ENCODE results near the gene PITPNB.

PITPNB gene

GRCh38 chr22:27919942-27920755, 1.1 kb upstream of the PITPNB start:
- DNase-seq (ENCODE audit: low spot score) = peak; percentile 45

DNA sequence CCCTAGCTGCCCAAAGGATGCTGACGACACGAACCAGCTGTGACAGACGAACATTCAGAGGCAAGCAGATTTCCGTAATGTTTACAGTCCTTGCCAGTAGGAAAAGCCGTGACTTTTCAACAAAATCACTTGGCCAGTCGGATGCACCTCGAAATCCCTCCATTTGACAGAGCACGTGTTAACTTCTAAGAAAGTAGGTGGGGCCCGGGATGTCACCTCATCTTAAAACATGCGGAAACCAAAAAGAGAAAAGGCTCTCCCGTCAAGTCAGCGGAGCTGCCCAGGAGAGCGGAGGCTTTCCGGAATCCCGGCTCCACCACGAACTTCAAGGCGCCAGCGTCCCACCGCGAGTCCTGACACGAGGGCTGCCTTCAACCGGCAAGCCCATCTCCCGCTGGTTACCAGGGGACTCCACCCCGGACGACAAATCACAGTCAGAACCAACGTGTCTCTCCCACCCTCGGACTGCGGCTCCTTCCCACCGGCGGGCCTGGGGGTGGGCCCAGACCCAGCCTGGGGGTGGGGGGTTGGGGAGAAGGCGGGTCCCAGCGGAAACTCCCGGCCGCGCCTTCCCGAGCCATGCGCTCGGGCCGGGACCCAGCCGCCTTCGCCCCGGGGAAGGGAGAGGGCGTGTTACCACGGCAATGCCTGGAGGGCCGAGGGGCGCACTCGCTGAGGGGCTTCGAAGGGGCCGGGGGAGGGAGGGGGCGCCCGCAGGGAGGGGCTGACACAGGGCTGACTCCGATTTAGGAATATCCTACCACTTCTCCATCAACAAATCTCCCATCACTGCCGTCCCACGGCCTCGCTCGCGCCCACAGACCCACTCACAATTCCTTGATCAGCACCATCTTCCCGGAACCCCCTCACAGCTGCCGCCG, 475 bp downstream of the PITPNB start:
- DNase-seq (ENCODE audit: low spot score) = peak; percentile 79

GRCh38 chr22:27915986-27916385, 3.1 kb downstream of the PITPNB start:
- no peak for DNase-seq (ENCODE audit: low spot score)

- DNase-seq (ENCODE audit: low spot score) = no peak
These were observed 5.8 kb downstream of the PITPNB start for GRCh38 chr22:27913162-27913741.

DNA sequence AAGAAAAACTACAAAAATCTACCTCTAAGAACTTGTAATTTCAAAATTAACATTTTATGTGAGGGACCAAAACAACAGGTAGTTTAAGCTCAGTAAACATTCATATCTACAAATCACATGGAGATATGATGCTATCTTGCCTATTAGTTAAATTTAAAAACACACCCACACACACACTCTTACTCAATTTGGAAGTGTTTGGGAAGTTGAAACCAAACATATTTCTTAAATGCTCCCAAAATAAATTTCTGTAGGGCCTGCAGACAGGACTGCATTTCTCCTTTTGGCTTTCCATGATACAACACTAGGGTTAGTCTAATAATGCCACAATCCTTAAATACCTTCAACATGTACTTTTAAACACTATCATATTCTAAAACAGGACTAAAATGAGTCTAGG, 7.0 kb downstream of the PITPNB start:
- no peak for DNase-seq (ENCODE audit: low spot score)

DNA sequence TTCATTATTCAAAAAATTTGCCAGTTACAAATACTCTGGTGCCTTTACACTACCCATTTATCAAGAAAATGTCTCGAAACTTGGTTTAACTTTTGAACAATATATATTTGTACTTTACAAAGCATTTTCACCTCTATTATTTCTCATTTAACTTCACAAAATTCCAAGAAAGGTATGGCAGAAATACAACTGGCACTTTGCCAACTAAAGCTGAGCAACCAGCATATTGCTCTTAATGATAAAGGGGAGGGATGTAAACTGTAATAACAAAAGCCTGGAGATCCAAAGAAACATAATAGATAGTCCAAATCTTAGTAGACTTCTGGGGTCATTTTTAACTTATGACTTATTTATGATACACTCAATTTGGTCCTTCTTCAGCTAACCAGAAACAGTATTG, 7.7 kb downstream of the PITPNB start:
- DNase-seq (ENCODE audit: low spot score) = no peak

GRCh38 chr22:27906241-27906640, 12.8 kb downstream of the PITPNB start:
- DNase-seq (ENCODE audit: low spot score) = no peak

- no peak for DNase-seq (ENCODE audit: low spot score)
These were observed 13.4 kb downstream of the PITPNB start for GRCh38 chr22:27905653-27906052.

DNA sequence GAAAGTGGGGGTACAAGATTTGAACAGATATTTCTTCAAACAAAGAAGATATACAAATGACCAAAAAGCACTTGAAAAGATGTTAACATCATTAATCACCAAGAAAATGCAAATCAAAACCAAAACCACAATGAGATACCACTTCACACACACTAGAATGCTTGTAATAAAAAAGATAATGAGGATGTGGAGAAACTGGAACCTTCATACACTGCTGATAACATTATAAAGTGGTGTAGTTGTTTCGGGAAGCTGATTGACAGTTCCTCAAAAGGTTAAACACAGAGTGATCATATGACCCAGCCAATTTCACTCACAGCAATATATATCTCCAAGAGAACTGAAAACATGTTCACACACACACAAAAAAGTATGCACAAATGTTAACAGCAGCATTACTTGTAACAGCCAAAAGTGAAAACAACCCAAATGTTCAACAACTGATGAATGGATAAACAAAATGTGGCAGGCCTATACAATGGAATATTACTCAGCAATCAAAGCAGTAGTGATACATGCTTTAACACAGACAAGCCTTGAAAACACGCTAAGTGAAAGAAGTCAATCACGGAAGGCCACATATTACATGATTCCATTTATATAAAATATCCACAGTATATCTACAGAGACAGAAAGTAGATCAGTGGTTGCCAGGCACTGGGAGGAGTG, 15.1 kb downstream of the PITPNB start:
- no peak for DNase-seq (ENCODE audit: low spot score)

- no peak for DNase-seq (ENCODE audit: low spot score)
These were observed 18.9 kb downstream of the PITPNB start for GRCh38 chr22:27900153-27900552.

DNA sequence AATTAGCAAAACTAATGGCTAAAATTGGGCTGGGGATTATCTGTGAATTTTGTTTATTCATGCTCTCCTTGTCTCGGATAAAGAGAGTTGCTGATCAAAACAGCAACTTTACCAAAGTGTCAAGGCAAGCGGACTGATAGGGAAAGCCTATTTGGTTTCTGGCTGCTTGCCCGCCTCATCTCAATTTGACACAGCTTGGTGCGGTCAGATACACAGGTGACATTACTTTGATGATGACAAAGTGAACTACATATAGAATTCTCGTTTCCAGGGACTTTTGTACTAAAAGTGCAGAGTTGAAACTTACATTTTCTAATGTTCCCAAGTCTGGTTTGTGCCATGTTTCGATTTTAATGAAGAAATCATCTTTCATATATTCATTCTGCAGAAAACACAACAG, 22.8 kb downstream of the PITPNB start:
- DNase-seq (ENCODE audit: low spot score) = no peak

DNA sequence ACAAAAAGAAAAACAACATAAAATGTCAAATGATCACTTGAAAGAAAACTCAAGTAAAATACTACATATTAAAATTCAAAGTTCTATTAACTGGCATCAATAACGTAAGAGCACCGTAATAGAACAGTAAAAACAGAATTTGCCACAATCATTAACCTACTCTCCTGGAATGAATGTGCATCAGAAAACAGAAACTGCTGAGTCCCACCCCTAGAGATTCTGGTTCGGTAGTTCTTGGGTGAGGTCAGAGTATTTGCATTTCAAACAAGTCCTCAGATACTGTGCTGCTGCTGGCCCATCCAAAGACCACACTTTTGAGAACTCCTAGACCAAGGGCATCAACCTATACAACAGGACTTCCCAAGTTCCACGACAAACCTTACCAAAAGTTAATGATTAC, 23.5 kb downstream of the PITPNB start:
- DNase-seq (ENCODE audit: low spot score) = no peak

- DNase-seq (ENCODE audit: low spot score) = no peak
These were observed 26.2 kb downstream of the PITPNB start for GRCh38 chr22:27892811-27893210.

GRCh38 chr22:27892064-27892463, 27.0 kb downstream of the PITPNB start:
- no peak for DNase-seq (ENCODE audit: low spot score)

GRCh38 chr22:27888310-27888709, 30.7 kb downstream of the PITPNB start:
- DNase-seq (ENCODE audit: low spot score) = no peak

GRCh38 chr22:27886843-27887151, 32.3 kb downstream of the PITPNB start:
- DNase-seq (ENCODE audit: low spot score) = no peak

DNA sequence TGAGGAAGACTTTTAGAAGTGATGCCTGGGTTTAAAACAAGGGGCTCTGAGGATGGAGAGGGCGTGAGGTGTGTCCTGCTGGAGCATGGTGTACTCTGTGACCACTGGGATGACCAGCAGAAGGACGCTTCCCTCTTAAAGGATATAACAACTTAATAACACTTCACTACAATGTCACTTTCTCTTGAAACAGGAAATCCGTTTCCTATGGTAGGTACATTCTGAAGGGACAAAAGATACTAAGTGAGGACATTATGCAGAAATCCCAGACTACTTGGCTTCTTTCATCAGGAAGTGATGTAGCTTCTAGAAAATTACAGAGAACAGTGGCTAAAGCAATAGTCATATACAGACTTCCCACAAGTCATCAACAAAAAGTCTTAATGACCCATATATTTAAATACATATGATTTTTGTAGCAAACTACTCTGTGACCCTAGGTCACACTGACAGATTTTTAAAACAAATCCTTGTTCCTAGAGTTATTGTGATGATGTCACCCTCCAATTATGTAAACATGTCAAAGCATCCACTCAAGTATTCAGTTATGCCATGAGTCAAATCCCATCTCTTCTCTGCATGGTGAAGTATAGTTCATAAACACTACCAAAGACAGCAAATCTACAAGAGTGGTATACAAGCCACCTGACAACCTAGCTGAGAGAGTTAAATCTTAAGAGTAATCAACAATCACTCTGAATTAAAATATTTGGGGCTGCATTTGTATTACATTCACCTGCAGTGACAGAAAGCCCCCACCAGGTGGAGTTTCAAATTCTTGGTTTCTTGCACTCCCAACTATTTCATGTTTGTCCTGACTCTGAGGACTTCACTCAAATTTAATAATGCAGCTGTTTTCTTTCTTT, 32.8 kb downstream of the PITPNB start:
- peak; percentile 63 for DNase-seq (ENCODE audit: low spot score)

GRCh38 chr22:27883656-27884350, 35.3 kb downstream of the PITPNB start:
- DNase-seq (ENCODE audit: low spot score) = peak; percentile 16

DNA sequence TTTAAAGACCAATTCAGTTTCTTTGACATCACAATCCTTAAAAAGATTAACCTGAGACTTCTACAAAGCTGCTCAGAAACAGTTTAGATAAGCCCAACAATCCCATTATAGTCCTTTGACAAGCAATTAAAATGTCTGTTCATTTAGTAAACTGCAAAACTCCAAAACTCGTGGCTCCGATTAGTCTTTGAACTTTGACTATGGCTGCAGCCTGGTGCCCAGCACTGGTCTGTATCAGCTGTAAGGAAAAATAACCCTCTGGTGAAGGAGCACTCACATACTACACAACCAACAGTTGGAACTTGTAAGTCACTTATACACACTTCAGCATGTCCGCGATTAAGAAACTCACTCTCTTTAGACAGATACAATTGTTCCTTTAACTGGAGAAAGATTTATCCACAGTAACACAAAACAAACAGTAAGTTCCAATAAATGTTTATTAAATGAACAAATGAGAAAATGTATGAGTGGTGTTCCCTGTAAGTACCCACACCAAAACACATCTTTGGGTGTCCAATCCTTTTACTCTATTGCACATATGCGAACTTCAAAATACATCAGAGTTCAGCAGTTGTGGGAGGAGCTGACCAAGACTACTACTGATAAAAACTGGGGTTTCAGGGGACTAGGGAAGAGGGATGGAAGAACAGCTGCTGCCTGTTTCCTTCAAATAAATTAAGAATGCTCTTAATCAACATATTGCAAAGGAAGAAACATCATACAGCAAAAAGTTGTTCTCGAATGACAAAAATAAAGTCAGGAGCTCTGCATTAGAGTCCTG, 36.4 kb downstream of the PITPNB start:
- no peak for DNase-seq (ENCODE audit: low spot score)

DNA sequence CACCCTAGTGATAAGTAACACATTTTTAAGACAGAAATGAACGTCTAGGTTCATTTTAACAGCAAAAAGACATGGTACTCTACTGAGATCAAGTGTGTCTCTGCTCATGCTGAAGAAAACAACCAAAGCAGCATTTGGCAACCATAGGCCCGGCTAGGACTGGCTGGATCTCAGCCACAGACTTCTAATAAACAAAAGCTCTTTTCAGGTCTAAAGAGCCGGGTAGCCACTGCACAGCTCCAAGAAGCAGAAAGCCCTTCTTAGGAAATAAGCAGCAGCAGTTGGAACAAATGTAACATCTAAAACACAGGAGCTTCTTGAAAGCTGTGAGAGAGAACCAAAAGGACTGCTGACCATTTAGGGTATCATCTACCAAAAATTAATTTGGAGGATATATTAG, 37.6 kb downstream of the PITPNB start:
- DNase-seq (ENCODE audit: low spot score) = no peak

Measured in iPS-NIHi11 (cell line).